GM19193 (cell line): Measurements from ENCODE around the gene SYNPO2.

Source experiments
- POLR2A ChIP-seq: IDR thresholded peaks from 4 replicates; pipeline ENCODE4 v1.6.1; 2011; ENCODE audit not compliant: insufficient read depth, insufficient read length; ENCODE audit errors: extremely low read depth

The SYNPO2 gene

GRCh38 chr4:118947095-118947494, 58.4 kb downstream of the SYNPO2 start:
- no peak for TF ChIP-seq POLR2A

- TF ChIP-seq POLR2A, result no peak
Observed at GRCh38 chr4:118948545-118949144, 60.0 kb downstream of the SYNPO2 start.

DNA sequence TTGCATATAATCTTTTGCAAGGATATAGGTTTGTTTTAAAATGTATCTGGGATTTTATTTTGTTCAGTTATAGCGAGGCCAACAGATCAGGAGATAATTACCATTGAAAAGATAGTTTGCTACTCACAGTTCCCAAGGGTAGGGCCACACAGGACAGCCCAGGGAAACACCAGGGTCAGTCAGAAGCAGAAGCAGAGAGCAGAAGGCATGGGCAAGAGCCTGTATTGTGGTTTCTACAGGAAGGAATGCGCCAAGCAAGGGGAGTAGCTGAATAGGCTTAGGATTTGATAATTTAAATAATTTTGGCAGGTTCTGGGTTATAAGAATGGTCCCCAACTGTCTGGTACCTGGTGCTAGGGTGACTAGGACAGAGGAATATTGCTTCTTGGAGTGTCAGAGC, 61.6 kb downstream of the SYNPO2 start:
- no peak for TF ChIP-seq POLR2A

GRCh38 chr4:118950929-118951570, 62.4 kb downstream of the SYNPO2 start:
- no peak for TF ChIP-seq POLR2A

DNA sequence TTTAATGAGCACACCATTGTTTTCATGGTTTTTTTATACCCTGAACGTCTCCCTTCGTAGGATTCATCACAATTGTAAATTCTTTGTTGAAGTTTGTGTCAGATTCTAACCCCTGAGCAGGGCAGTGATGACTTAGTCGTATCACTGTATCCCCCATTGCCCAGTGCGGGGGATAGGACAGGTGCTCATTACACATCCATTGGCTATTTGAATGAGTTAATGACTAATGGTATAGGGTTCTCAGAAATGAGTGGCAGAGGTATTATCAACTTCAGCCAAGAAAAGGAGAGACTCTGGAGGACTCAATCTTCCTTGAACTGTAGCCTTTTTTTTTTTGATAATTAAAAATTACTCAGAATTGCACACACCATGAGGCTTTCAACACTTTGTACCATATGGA, 64.6 kb downstream of the SYNPO2 start:
- no peak for TF ChIP-seq POLR2A

DNA sequence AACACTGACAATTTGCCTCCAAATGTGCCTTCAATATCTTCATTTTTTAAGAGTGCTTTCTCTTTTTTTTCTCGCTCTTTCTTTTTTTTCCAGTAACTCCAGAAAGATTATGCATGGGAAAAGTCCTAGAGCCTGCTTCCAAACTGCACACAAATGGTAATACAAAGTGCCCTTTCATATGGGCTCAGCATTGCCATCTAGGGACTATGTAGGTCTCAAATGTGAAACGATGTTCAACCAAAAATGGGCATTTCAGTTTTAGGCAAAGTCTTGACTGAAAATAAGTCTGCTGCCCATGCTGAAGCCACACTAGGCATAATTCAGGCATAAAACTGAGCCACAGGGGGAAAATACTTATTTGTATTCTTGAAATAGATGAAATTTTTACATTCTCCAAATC, 65.6 kb downstream of the SYNPO2 start:
- no peak for TF ChIP-seq POLR2A

GRCh38 chr4:118955515-118955914, 66.9 kb downstream of the SYNPO2 start:
- no peak for TF ChIP-seq POLR2A

DNA sequence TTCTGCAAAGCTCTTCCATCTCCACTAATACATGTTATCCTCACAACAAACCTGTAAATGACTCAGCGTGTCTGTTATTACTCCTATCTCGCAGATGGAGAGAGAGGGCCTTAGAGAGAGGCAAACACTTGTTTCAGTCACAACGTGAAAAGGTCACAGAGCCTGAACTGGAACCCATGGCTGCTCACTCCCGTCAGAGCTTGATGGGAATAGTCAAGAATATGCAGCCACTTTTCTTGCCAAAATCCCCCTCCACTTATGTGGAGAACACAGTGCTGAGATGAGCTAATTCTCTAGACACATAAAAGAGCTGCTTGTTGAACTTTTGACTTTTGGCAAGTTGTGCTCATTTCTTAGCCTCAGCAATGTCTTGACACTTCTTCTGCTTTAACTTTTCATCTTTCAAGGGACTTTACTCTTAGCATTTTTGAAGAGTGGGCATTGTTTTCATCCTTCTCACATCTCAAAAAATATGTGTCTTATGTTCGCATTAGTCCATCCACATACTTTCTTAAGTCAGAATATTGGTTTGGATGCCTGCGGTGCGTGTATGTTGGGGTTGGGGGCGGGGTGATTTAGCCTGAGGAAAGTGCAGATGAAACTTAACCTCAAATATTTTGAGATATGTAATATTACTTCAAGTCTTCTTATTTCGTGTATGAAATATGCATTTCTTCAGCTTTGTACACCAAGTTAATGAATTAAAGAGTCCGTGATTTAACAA, 69.2 kb downstream of the SYNPO2 start:
- no peak for TF ChIP-seq POLR2A

DNA sequence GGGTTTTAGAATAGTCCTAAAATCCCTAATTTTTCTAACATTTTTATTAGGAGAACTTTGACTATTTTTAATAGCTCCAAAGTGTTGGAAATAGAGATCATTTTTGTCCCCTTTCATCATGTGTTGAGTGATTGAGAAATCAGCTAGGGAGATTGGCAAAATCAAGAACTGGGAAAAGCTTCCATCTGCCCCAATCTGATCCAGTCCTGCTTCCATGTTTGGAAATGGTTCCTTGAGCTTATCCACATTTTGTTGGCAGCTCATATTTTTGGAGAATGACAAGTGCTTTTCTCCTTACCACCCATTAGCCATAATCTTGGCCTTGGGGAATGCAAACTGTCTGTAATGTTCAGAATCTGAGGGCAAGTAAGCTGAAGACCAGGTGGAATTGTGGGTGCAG, 73.9 kb downstream of the SYNPO2 start:
- no peak for TF ChIP-seq POLR2A

DNA sequence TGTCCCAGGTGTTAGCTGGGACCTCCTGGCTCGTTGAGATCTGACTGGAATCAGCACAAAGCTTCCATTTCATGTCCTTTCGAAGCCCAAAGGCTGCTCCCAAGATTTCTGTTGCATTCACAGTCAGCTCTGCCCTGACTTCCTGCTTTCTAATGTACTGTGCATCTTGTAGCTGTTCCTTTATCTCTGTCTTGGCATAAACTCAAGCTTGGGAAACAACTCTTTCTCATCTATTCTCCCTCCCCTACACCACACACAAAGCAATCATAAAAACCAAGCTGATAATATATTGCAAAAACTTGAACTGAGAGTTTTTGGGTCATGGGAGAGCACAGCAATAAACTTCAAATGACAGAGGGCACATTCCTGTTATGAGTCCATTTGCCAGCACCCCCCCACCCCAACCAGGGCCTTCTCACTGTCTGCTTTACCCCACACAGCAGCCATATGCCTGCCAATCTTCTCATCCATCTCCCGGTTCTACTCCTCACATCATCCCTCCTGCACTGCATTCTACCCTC, 76.3 kb downstream of the SYNPO2 start:
- TF ChIP-seq POLR2A, result no peak

DNA sequence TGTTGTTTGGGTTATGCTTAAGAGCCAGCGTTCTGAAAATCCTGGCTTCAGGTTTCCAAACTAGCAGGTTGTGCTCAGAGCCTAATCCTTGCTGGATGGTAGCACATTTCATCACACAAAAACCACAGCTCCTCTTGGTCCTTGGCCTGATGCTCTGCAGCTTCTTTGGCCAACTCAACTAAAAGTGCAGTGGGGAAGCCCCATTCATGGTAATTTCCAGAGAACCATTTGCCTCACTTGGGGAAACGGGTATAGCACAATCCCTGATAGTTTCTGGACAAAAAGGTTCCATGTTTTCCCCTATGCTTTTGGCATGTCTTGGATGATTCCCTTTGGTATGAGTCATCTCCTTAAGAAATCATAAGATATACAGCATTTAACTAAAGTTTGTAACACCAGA, 78.7 kb downstream of the SYNPO2 start:
- TF ChIP-seq POLR2A, result no peak

- TF ChIP-seq POLR2A, result no peak
Observed at GRCh38 chr4:118968005-118968404, 79.4 kb downstream of the SYNPO2 start.

GRCh38 chr4:118968813-118969212, 80.2 kb downstream of the SYNPO2 start:
- no peak for TF ChIP-seq POLR2A

- no peak for TF ChIP-seq POLR2A
Observed at GRCh38 chr4:118969359-118969758, 80.7 kb downstream of the SYNPO2 start.

GRCh38 chr4:118972167-118972566, 83.5 kb downstream of the SYNPO2 start:
- no peak for TF ChIP-seq POLR2A

DNA sequence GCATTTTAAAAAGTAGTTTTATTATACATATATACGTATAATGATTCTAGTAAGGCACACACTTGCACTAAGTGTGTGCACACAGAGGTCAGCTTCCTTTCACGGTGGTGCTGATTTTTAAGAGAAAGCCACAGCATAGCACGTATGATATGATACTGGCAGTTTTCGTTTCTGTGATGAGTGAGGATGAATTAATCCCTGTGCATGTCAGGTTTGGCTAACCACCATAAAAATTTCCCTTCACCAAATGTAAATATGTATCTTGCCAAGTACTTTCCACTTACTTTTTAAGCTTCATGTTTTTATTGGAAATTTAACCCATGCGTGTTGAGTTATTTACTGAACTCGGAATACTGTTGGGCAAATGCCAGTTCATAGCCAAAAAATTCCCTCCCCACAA, 84.6 kb downstream of the SYNPO2 start:
- no peak for TF ChIP-seq POLR2A

- no peak for TF ChIP-seq POLR2A
Observed at GRCh38 chr4:118974758-118975157, 86.1 kb downstream of the SYNPO2 start.
